ENCODE results near the gene SLC2A8. TPM values are rescaled to one million over a fixed set of nuclear protein-coding genes. Genes with fewer than 3 reads are reported as not detected.

SLC2A8 gene
- total RNA-seq, 1 donor from 2014 or later, result 36.0 TPM

GRCh38 chr9:127384016-127384730, 12.8 kb upstream of the SLC2A8 start:
- H3K4me1 Mint-ChIP-seq, result peaks cover 39% of the 10 kb centered on the region
- TF ChIP-seq, protein P1, sequence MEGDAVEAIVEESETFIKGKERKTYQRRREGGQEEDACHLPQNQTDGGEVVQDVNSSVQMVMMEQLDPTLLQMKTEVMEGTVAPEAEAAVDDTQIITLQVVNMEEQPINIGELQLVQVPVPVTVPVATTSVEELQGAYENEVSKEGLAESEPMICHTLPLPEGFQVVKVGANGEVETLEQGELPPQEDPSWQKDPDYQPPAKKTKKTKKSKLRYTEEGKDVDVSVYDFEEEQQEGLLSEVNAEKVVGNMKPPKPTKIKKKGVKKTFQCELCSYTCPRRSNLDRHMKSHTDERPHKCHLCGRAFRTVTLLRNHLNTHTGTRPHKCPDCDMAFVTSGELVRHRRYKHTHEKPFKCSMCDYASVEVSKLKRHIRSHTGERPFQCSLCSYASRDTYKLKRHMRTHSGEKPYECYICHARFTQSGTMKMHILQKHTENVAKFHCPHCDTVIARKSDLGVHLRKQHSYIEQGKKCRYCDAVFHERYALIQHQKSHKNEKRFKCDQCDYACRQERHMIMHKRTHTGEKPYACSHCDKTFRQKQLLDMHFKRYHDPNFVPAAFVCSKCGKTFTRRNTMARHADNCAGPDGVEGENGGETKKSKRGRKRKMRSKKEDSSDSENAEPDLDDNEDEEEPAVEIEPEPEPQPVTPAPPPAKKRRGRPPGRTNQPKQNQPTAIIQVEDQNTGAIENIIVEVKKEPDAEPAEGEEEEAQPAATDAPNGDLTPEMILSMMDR (IDR thresholded peaks at IDR 0.05; ENCODE audit: unreplicated experiment), result no peak
- peaks cover 2% of the 10 kb centered on the region for H3K27me3 Mint-ChIP-seq (ENCODE audit: low read depth)
- H3K27ac Mint-ChIP-seq, result no peak overlapping the region
- peaks cover 8% of the 10 kb centered on the region for H3K36me3 Mint-ChIP-seq
- H3K9me3 Mint-ChIP-seq, result peaks cover 10% of the 10 kb centered on the region
- DNase-seq (ENCODE audit: low spot score in 2 of 2, unreplicated experiment in 2 of 2), result peak in 1 of 2 experiments; percentile 27
- H3K4me3 Mint-ChIP-seq, result no peak overlapping the region

DNA sequence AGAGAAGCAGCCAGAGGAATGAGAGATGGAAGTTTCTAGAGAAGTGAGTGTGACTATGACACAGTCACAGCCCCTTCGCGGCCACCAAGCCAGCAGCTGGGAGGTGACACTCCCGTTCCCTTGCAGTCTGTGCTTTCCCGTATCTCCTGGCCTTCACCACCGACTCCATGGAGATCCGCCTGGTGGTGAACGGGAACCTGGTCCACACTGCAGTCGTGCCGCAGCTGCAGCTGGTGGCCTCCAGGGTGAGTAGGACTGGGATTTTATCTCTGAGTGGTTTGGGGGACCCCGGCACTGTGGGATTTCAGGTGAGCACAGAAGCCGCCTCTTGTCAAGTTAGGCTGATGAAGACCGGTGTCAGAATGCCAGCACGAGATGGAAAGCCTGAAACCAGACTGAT, 12.1 kb upstream of the SLC2A8 start:
- TF ChIP-seq, protein P1 (IDR thresholded peaks at IDR 0.05; ENCODE audit: unreplicated experiment), result no peak
- Mint-ChIP-seq H3K36me3 (peaks cover 4% of the 10 kb centered on the region), H3K27me3 (ENCODE audit: low read depth) (peaks cover 2% of the 10 kb centered on the region), H3K4me1 (peaks cover 45% of the 10 kb centered on the region), H3K9me3 (peaks cover 6% of the 10 kb centered on the region), H3K27ac (no peak overlapping the region), H3K4me3 (no peak overlapping the region)
- peak in 1 of 2 experiments; percentile 21 for DNase-seq (ENCODE audit: low spot score in 2 of 2, unreplicated experiment in 2 of 2)

GRCh38 chr9:127386249-127386648, 10.7 kb upstream of the SLC2A8 start:
- H3K36me3 Mint-ChIP-seq, result no peaks in the 10 kb centered on the region
- H3K4me3 Mint-ChIP-seq, result no peak overlapping the region
- no peak overlapping the region for H3K27ac Mint-ChIP-seq
- H3K27me3 Mint-ChIP-seq (ENCODE audit: low read depth), result peaks cover 2% of the 10 kb centered on the region
- TF ChIP-seq, protein P1 (IDR thresholded peaks at IDR 0.05; ENCODE audit: unreplicated experiment), result no peak
- DNase-seq (ENCODE audit: low spot score in 2 of 2, unreplicated experiment in 2 of 2), result no peak
- H3K9me3 Mint-ChIP-seq, result no peaks in the 10 kb centered on the region
- H3K4me1 Mint-ChIP-seq, result peaks cover 55% of the 10 kb centered on the region

DNA sequence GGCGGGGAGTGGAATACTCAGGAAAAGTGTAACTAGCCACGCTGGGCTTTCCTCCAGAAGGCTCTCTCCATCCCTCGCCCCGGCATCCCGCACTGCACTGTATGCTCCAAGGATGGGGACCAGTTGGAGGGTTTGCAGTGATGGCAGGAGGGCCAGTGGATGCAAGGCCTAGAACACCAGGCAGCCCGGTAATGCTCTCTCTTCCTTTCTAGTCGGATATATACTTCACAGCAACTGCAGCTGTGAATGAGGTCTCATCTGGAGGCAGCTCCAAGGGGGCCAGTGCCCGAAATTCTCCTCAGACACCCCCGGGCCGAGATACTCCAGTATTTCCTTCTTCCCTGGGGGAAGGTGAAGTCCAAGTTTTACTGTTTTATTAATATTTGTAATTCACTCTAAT, 10.0 kb upstream of the SLC2A8 start:
- TF ChIP-seq, protein P1 (IDR thresholded peaks at IDR 0.05; ENCODE audit: unreplicated experiment), result no peak
- DNase-seq (ENCODE audit: low spot score in 2 of 2, unreplicated experiment in 2 of 2), result no peak
- Mint-ChIP-seq H3K4me3 (no peak overlapping the region), H3K36me3 (no peaks in the 10 kb centered on the region), H3K27me3 (ENCODE audit: low read depth) (peaks cover 2% of the 10 kb centered on the region), H3K9me3 (no peaks in the 10 kb centered on the region), H3K27ac (no peak overlapping the region), H3K4me1 (peaks cover 59% of the 10 kb centered on the region)

DNA sequence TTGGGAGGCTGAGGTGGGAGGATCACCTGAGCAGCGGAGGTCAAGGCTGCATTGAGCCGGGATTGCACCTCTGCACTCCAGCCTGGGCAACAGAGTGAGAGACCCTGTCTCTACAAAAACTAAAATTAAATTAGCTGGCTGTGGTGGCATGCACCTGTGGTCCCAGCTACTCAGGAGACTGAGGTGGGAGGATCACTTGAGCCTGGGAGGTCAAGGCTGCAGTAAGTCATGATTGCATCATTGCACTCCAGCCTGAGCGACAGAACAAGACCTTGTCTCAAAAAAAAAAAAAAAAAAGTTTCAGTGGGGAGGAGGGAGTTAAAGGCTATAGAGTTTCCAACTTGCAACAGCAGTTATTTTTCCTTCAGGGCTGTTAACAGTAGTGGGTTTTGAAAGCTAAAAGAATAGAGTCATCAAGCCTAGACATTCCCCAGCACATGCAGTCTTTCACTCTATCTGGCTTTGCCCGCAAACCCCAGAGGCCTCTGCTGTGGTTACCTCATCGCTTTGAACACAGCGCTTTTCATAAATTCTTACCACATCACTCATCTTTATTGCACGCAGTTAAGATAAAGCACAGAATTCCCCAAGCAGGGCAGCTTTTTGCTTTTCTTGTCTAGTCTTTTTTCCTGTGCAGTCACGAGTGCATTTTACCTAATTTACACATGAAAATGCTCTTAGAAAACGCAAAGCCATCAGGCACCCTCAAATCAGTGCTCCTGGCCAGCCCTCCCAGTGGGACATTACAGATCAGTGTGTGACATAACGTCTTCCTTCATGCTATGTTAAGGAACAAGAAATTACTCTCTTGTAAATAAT, 8.7 kb upstream of the SLC2A8 start:
- Mint-ChIP-seq H3K27ac (peak overlapping the region; percentile 98), H3K4me3 (peak overlapping the region; percentile 44), H3K36me3 (peaks cover 2% of the 10 kb centered on the region), H3K4me1 (peaks cover 71% of the 10 kb centered on the region), H3K9me3 (no peaks in the 10 kb centered on the region), H3K27me3 (ENCODE audit: low read depth) (peaks cover 2% of the 10 kb centered on the region)
- DNase-seq (ENCODE audit: low spot score in 2 of 2, unreplicated experiment in 2 of 2), result peak; percentile 56 to 70
- TF ChIP-seq, protein P1 (IDR thresholded peaks at IDR 0.05; ENCODE audit: unreplicated experiment), result no peak

Data from mesothelial cell of epicardium (in vitro differentiated cells).